Amniotic stem cell (primary cell): ENCODE results near the gene NT5C1A.

ENCODE experiments used
- DNase-seq: peaks from one replicate; lab custom pipeline; 2025; lab: John Stamatoyannopoulos, UW

Gene NT5C1A

GRCh38 chr1:39689635-39690034 is 17.7 kb upstream of the NT5C1A start:
- DNase-seq: no peak

DNA sequence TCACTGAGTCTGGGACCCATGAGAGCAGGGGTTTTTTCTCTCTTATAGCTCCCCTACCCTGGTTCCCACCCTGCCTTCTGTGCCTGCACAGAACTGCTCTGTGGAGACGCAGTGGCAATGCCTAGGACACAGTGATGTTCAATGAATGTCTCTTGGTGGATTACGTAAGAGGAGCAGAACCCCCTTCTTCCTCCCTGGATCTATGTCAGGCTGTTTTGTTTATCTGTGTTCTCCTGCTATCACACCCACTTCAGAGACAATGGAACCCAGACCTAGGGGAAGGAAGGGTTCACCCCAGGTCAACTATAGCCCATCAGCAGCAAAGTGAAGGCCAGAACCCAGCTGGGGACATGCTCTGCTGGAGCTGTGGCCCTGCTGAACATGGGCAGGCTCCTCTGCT is 17.3 kb upstream of the NT5C1A start:
- no peak for DNase-seq

DNA sequence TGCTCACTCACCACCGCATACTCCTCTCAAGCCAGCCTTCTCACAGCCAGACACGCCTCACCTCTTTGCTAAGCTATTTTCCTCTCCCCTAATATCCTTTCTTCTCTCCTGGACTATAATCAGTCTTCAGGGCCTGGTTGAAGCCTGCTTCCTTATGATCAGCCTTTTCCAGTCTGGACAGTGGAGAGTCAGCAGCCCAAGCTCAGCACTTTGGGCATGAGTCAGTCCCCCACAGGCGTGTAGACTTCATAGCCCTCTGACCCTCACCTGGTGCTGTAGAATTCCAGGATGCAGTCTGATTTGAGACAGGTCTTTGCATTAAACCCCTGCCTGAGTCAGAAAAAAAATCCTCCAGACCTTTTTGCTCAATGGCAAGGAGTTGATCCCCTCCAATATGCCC is 16.8 kb upstream of the NT5C1A start:
- no peak for DNase-seq

- DNase-seq: no peak
These were observed 15.3 kb upstream of the NT5C1A start for GRCh38 chr1:39687243-39687642.

DNA sequence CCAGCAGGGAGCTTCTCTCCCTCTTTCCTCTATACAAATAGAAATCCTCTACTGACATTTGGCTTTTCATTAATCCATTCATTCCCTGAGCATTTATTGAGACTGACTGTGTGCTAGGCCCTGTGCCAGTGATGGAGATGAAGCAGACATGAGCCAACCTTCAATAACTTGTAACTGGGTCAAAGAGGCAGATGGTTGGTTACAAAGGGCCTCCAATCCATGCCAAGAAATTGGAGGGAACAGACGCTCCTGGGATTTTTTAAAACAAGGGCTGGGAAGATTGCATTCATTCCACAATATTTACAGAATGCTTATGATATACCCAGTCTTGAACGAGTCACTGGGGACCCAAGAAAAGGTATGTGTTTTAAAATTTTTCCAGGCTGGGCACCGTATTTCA is 13.2 kb upstream of the NT5C1A start:
- DNase-seq: no peak

GRCh38 chr1:39684313-39684664 is 12.4 kb upstream of the NT5C1A start:
- no peak for DNase-seq

DNA sequence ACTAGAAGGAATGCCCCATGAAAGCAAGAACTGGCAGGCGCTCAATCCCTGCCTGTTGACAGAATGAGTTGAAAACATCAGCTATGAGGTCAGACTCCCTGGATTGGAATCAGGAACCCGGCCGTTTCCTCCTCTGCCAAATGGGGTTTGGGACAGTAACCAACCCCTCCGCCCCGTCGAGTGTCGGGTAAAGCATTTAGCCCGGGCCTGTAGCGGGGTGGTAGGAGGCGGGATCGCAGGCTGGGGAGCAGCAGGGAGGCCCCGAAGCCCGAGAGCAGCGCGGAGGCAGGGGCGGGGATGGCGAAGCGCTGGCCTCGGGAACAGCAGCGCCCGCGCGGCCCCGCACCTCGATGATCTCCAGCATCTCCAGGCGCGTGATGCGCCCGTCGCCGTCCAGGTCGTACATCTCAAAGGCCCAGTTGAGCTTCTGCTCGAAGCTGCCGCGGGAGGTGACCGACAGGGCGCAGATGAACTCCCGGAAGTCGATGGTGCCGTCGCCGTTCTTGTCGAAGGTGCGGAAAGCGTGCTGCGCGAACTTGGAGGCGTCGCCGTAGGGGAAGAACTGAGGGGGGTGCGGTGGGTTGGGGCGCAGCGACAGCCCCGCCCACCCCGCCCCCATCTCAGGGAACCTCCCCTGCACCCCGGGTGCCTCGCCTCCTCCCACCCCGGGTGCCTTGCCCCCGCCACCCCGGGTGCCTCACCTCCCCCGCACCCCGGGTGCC is 11.8 kb upstream of the NT5C1A start:
- no peak for DNase-seq

DNA sequence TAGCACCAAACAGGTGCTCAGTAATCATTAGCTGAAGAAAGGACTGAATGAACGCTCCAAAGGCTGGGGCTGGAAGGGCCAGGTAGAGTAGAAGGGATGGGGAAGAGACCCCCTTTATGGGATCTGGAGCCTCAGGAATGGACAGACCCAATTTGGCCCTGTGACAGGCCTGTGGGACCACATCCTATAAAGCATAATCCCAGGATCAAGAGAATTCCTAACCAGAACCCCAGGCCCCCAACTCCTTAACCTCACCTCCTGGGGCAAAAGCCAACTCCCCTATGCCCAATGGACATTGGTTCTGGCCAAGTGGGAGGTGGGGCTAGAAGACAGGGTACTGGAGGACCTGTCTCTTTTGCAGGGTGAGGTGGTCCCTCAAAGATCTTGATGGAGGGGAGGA is 10.1 kb upstream of the NT5C1A start:
- no peak for DNase-seq

DNA sequence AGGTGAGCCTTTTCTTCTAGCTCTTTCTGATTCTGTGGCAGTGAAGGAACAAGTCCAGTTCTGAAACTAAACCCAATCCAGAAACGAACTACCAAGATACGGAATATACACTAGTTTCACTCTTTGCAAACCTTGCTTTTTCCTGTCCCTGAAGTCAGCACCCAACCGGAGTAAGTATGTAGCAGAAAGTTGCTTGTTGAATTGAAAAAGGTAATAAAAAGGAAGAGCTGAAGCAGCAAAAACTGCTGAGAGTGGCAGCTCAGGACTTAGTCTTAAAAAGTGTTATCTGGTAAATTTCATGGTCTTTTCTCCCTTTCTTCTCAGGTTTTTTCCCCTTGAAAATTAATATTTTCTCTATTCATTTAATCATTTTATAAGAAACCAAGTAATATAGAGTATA is 9.4 kb upstream of the NT5C1A start:
- DNase-seq: no peak

- no peak for DNase-seq
These were observed 8.8 kb upstream of the NT5C1A start for GRCh38 chr1:39680751-39681150.

GRCh38 chr1:39679821-39680220 is 7.9 kb upstream of the NT5C1A start:
- DNase-seq: no peak

DNA sequence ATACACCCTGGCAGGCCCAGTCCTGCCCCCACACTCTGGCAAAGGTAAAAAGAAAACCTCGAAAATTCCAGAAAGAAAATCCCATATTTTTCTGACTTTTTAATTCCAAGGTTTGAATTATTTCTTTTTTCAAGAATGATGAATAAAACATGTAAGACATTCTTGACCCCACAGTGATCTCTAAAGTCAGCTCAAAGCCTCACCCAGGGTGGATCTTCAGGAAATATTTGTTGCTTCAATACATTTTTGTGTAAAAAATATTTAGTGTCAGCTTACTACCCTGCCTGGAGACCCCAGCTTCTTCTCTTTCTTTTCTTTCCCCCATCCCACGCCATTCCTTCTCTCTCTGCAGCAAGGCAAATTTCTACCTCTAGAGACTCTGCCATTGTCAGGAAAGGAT is 7.0 kb upstream of the NT5C1A start:
- no peak for DNase-seq

DNA sequence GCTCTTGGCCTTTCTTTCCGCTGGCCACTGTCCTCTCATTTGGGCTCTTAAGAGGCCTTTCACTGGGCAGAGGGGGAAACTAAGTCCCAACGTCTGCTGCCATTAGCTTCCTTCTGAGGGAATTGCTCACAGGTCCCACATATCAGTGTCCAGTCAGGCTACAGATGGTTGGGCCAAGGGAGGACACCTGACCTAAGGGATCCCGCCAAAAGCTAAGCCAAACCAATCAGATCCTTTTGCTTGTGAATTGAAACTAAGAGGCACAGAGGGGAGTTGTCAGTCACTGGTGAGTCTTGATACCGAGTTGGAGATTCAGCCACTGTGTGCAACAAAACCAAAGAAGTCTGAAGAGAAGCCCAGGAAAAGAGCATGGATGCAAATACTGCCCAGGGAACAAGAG is 5.7 kb upstream of the NT5C1A start:
- DNase-seq: no peak

DNA sequence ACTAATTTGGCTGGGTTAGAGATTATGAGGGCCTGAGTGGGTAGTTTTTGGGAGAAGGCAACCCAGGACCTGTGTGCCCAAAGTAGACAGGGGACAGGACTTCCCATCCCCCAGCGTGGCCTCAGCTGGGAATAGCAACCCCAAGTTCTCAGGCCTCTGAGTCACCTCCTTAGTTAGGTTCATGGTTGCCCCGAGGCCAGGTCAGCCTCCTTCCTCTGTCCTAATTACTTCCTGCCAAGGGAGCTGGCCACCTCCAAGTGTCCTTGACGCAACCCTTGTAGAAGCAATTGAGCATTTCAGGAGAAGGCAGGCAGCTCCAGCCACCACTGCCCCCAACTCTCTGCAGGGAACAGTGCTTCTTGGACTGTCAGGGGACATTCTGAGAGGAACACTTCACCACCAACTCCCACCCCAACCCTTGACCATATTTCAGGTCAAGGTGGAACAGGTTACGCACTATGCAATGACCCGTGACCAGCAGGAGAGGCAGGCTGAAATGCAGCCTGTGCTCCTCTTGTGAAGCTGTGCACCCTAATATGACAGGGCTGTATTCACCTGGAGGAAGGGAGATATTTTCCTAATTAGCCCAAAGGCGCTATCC is 5.1 kb upstream of the NT5C1A start:
- DNase-seq: no peak

GRCh38 chr1:39675220-39675619 is 3.3 kb upstream of the NT5C1A start:
- no peak for DNase-seq

DNA sequence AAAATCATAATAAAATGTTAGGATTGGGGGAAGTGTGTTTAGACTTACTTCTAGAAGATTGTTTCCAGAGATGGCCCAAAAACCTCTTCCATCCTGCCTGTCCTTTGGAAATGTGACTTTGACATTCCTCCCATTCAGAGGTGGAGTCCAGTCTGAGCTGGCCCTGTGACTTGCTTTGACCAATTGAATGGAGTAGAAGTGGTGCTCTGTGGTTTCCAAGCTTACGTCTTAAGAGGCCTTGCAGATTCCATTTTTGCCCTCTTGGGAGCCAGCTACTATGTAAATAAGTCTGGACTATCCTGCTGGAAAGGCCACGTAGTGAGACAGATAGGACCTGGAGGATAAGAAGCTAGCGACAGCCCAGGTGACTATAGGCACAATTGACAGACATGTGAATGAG is 1.3 kb upstream of the NT5C1A start:
- no peak for DNase-seq

DNA sequence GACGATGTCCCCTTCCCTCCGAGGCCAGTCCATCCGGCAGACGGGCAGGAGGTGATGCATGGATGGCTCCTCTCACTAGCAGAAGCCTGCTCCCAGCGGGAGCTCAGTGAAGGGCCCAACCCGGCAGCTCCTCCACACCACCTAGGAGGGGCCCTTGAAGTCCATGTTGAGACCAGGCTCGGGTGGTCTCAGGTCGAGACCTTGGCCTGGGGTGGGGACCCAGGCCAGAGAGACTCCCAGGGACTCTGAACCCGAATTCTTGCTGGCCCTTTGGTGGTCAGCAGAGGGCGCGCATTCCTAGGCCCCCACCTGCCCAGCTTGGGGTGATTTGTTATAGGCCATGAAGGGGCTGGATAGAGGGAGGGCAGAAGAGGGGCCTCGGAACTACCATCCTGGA is 642 bp upstream of the NT5C1A start:
- DNase-seq: no peak

GRCh38 chr1:39671433-39671792 is 494 bp downstream of the NT5C1A start:
- DNase-seq: no peak

- DNase-seq: no peak
These were observed 1.2 kb downstream of the NT5C1A start for GRCh38 chr1:39670689-39671088.

DNA sequence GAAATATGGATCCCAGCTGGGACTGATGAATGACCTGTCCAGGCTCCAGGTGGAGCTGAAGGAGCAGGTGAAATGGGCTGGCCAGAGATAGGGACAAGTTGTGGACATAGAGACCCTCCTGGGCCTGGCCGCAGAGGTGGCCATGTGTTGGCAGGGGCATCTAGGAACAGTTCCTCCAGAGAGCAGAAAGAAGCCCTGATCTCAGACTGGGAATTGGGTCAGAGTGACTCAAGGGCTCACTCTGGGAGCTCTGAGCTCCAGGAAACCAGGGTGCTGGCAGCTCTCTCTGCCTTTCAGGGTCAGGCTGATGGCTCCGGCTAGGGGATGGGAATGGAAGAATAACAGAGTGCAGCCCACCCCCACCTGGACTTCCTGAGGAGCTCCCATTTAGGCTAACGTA is 3.0 kb downstream of the NT5C1A start:
- DNase-seq: no peak

DNA sequence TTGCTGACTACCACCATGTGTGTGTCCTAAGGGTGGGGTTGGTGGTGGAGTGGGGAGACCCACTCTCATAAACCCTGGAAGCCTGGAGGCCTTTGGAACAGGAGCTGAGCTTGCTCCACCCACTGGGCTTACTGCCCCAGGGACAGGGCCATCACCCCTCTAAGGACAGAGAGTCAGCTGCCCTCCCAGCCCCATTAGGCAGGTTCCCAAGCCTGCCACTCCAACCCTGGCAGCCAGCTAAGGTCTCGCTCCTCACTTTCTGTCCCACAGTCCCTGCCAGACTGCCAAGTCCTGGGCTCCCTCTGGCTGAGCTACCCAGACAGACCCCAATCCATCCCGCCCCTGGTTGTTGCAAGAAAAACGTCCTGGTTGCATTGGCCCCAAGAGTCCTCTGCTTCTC is 3.8 kb downstream of the NT5C1A start:
- no peak for DNase-seq

GRCh38 chr1:39666772-39667171 is 5.1 kb downstream of the NT5C1A start:
- DNase-seq: no peak

GRCh38 chr1:39663559-39663958 is 8.3 kb downstream of the NT5C1A start:
- no peak for DNase-seq

GRCh38 chr1:39662861-39663260 is 9.0 kb downstream of the NT5C1A start:
- no peak for DNase-seq
